Caco-2 (cell line): Measurements from ENCODE around the gene TMPRSS6. TPM values are rescaled to one million over a fixed set of nuclear protein-coding genes. Genes with fewer than 3 reads are reported as not detected.

Experiments used
- BruUV-seq: library from RNA; stranded (reverse); fragments of 400-500 nt; replicated peaks from 2 replicates; lab custom pipeline; 2021; lab: Mats Ljungman, UMichigan
- CTCF ChIA-PET: fragments of 300-600 bp; sonication (Branson Sonifier 250); formaldehyde crosslinking; loops from one replicate; lab custom pipeline; 2022; ENCODE audit warnings: antibody characterized with exemption; lab: Charles Lee
- POLR2A ChIA-PET: fragments of 300-600 bp; sonication (Branson Sonifier 250); formaldehyde crosslinking; loops from one replicate; lab custom pipeline; 2022; ENCODE audit warnings: antibody characterized with exemption; lab: Charles Lee
- DNase-seq, 2 experiments: peaks; one replicate each; pipeline versions ENCODE4 v3.0.0 to v3.0.0-alpha.2; 2020 to 2022
- H3K27me3 ChIP-seq: replicated peaks from 2 replicates; pipeline ENCODE4 v1.6.0; 2011; ENCODE audit warnings: low read length; ENCODE audit not compliant: control insufficient read depth, insufficient read depth
- H3K36me3 ChIP-seq: 2 replicates; pipeline ENCODE4 v1.5.1; 2011; ENCODE audit warnings: low read length; ENCODE audit not compliant: control insufficient read depth, insufficient read depth
- H3K4me1 ChIP-seq: fragments of 250-450 bp; sonication (Bioruptor Pico); 2 replicates; pipeline ENCODE4 v1.5.1; 2020; ENCODE audit warnings: mild to moderate bottlenecking
- H3K4me3 ChIP-seq: 2 replicates; pipeline ENCODE4 v1.5.1; 2011; ENCODE audit warnings: low read depth, mild to moderate bottlenecking, control low read depth, low read length
- H3K9me3 ChIP-seq: fragments of 250-450 bp; sonication (Bioruptor Pico); 2 replicates; pipeline ENCODE4 v1.5.1; 2020; ENCODE audit warnings: mild to moderate bottlenecking, moderate library complexity
- H3K27ac Mint-ChIP-seq: one replicate; pipeline ENCODE4 v1.8.0; 2022; ENCODE audit warnings: mixed read lengths; ENCODE audit not compliant: unreplicated experiment
- H3K27me3 Mint-ChIP-seq: one replicate; pipeline ENCODE4 v1.8.0; 2022; ENCODE audit warnings: mixed read lengths; ENCODE audit not compliant: insufficient read depth, unreplicated experiment
- H3K36me3 Mint-ChIP-seq: one replicate; pipeline ENCODE4 v1.8.0; 2022; ENCODE audit warnings: mild to moderate bottlenecking, mixed read lengths; ENCODE audit not compliant: insufficient read depth, unreplicated experiment
- H3K4me1 Mint-ChIP-seq: one replicate; pipeline ENCODE4 v1.8.0; 2022; ENCODE audit warnings: low read depth, mixed read lengths; ENCODE audit not compliant: unreplicated experiment
- H3K4me3 Mint-ChIP-seq: one replicate; pipeline ENCODE4 v1.8.0; 2022; ENCODE audit warnings: mild to moderate bottlenecking, moderate library complexity, mixed read lengths; ENCODE audit not compliant: unreplicated experiment
- H3K9me3 Mint-ChIP-seq: one replicate; pipeline ENCODE4 v1.8.0; 2022; ENCODE audit warnings: mixed read lengths; ENCODE audit not compliant: unreplicated experiment
- CTCF ChIP-seq, 2 experiments: fragments of 200-600 bp in 1 of 2; IDR thresholded peaks; 1 replicate in 1 of 2; 2 replicates in 1 of 2; pipeline versions ENCODE4 v1.5.1 to v1.8.0; 2011 to 2022; ENCODE audit warnings: antibody characterized with exemption in 1 of 2, control low read depth in 1 of 2, inconsistent platforms in 1 of 2, low read depth in 1 of 2, low read length in 1 of 2, mild to moderate bottlenecking in 1 of 2, moderate library complexity in 1 of 2; ENCODE audit not compliant: insufficient read depth in 1 of 2, severe bottlenecking in 1 of 2, unreplicated experiment in 1 of 2
- intact Hi-C: fragments of 100-400 bp; cut with micrococcal nuclease; formaldehyde crosslinking; loops from one replicate; pipeline ENCODE4 v1.10.0; 2022; ENCODE audit not compliant: unreplicated experiment
- total RNA-seq: library from RNA; stranded (reverse); gene quantifications from 2 replicates; pipeline ENCODE4 v1.2.3, GENCODE V29; 2022

The TMPRSS6 gene
- total RNA-seq, 1 experiment from 2014 or later: 1.6 TPM

- intact Hi-C loops: no loop called here
- no peaks in the 10 kb centered on the region for H3K4me1 ChIP-seq
- no peak for TF ChIP-seq CTCF (IDR thresholded peaks at IDR 0.05; ENCODE audit: insufficient read depth in 1 of 2, low read depth in 1 of 2, low read length in 1 of 2, severe bottlenecking in 1 of 2, unreplicated experiment in 1 of 2)
- DNase-seq: no peak
- Mint-ChIP-seq H3K27ac (no peak overlapping the region), H3K36me3 (no peaks in the 10 kb centered on the region), H3K4me1 (peaks cover 10% of the 10 kb centered on the region), H3K27me3 (peaks cover 4% of the 10 kb centered on the region), H3K9me3 (no peaks in the 10 kb centered on the region), H3K4me3 (no peak overlapping the region)
- H3K4me3 ChIP-seq: no peak overlapping the region
- no TSS peak for BruUV-seq
- no peaks in the 10 kb centered on the region for H3K27me3 ChIP-seq
- POLR2A ChIA-PET: no interaction called here
- CTCF ChIA-PET: no interaction called here
- H3K36me3 ChIP-seq: no peaks in the 10 kb centered on the region
- H3K9me3 ChIP-seq: no peaks in the 10 kb centered on the region
These were observed 16.5 kb downstream of the TMPRSS6 start for GRCh38 chr22:37092997-37093396.

- no peaks in the 10 kb centered on the region for H3K9me3 Mint-ChIP-seq
- no peak overlapping the region for H3K27ac Mint-ChIP-seq
- Histone ChIP-seq H3K27me3 (no peaks in the 10 kb centered on the region), H3K36me3 (no peaks in the 10 kb centered on the region), H3K4me3 (no peak overlapping the region), H3K4me1 (no peaks in the 10 kb centered on the region), H3K9me3 (no peaks in the 10 kb centered on the region)
- BruUV-seq: no TSS peak
- CTCF ChIA-PET: no interaction called here
- H3K36me3 Mint-ChIP-seq: no peaks in the 10 kb centered on the region
- H3K4me1 Mint-ChIP-seq: peaks cover 10% of the 10 kb centered on the region
- TF ChIP-seq CTCF (IDR thresholded peaks at IDR 0.05; ENCODE audit: insufficient read depth in 1 of 2, low read depth in 1 of 2, low read length in 1 of 2, severe bottlenecking in 1 of 2, unreplicated experiment in 1 of 2): no peak
- no peak for DNase-seq
- H3K4me3 Mint-ChIP-seq: no peak overlapping the region
- POLR2A ChIA-PET: no interaction called here
- peaks cover 4% of the 10 kb centered on the region for H3K27me3 Mint-ChIP-seq
- intact Hi-C loops: no loop called here
These were observed 17.5 kb downstream of the TMPRSS6 start for GRCh38 chr22:37091994-37092393.

GRCh38 chr22:37090920-37091695, 18.4 kb downstream of the TMPRSS6 start:
- Histone ChIP-seq H3K4me1 (no peaks in the 10 kb centered on the region), H3K36me3 (no peaks in the 10 kb centered on the region), H3K9me3 (no peaks in the 10 kb centered on the region), H3K4me3 (no peak overlapping the region), H3K27me3 (no peaks in the 10 kb centered on the region)
- intact Hi-C loops: no loop called here
- no peaks in the 10 kb centered on the region for H3K36me3 Mint-ChIP-seq
- H3K27me3 Mint-ChIP-seq: peaks cover 4% of the 10 kb centered on the region
- H3K4me1 Mint-ChIP-seq: peaks cover 10% of the 10 kb centered on the region
- no peak overlapping the region for H3K27ac Mint-ChIP-seq
- CTCF ChIA-PET: interaction anchor here (1.6 kb wide), 1 partner anchor 47 kb away, joined by 5 read pairs; no protein-coding TSS in a partner anchor
- BruUV-seq: no TSS peak
- no peaks in the 10 kb centered on the region for H3K9me3 Mint-ChIP-seq
- POLR2A ChIA-PET: no interaction called here
- DNase-seq: no peak
- no peak overlapping the region for H3K4me3 Mint-ChIP-seq
- no peak for TF ChIP-seq CTCF (IDR thresholded peaks at IDR 0.05; ENCODE audit: insufficient read depth in 1 of 2, low read depth in 1 of 2, low read length in 1 of 2, severe bottlenecking in 1 of 2, unreplicated experiment in 1 of 2)
